ENCODE data around the gene ATRN. TPM values are rescaled to one million over a fixed set of nuclear protein-coding genes. Genes with fewer than 3 reads are reported as not detected.

Gene ATRN
- total and polyA plus RNA-seq, 2 experiments from 2014 or later, result 2.2 to 18.3 TPM

- ATAC-seq (no peak), DNase-seq (ENCODE audit: low spot score) (no peak)
- H3K36me3 ChIP-seq (ENCODE audit: insufficient read depth), result no peaks in the 10 kb centered on the region
- H3K4me2 ChIP-seq, result no peak overlapping the region
- no peaks in the 10 kb centered on the region for H3K27me3 ChIP-seq (ENCODE audit: insufficient read depth)
- H3K27ac ChIP-seq (ENCODE audit: low read depth), result no peak overlapping the region
- TF ChIP-seq CREB1 (CRISPR knock-in tag; IDR thresholded peaks at IDR 0.05; ENCODE audit: low read depth) (no peak), ZNF462 (CRISPR knock-in tag; IDR thresholded peaks at IDR 0.05) (no peak), POLR2AphosphoS5 (IDR thresholded peaks at IDR 0.05; ENCODE audit: low read depth) (no peak), REST (IDR thresholded peaks at IDR 0.05; ENCODE audit: unreplicated experiment) (no peak), STAT1 (IDR thresholded peaks at IDR 0.05; ENCODE audit: unreplicated experiment) (no peak), ZNF331 (CRISPR knock-in tag; IDR thresholded peaks at IDR 0.05; ENCODE audit: low read depth) (no peak), JUNB (IDR thresholded peaks at IDR 0.05; ENCODE audit: unreplicated experiment) (no peak), ZNF114 (CRISPR knock-in tag; IDR thresholded peaks at IDR 0.05) (no peak), EZH2 (IDR thresholded peaks at IDR 0.05; ENCODE audit: low read depth, unreplicated experiment) (no peak), EZH2phosphoT487 (IDR thresholded peaks at IDR 0.05; ENCODE audit: unreplicated experiment) (no peak), NANOG (IDR thresholded peaks at IDR 0.05; ENCODE audit: borderline replicate concordance) (no peak)
- TF ChIP-seq, protein P1, sequence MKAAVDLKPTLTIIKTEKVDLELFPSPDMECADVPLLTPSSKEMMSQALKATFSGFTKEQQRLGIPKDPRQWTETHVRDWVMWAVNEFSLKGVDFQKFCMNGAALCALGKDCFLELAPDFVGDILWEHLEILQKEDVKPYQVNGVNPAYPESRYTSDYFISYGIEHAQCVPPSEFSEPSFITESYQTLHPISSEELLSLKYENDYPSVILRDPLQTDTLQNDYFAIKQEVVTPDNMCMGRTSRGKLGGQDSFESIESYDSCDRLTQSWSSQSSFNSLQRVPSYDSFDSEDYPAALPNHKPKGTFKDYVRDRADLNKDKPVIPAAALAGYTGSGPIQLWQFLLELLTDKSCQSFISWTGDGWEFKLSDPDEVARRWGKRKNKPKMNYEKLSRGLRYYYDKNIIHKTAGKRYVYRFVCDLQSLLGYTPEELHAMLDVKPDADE (IDR thresholded peaks at IDR 0.05), result no peak
- TF ChIP-seq, protein P2, sequence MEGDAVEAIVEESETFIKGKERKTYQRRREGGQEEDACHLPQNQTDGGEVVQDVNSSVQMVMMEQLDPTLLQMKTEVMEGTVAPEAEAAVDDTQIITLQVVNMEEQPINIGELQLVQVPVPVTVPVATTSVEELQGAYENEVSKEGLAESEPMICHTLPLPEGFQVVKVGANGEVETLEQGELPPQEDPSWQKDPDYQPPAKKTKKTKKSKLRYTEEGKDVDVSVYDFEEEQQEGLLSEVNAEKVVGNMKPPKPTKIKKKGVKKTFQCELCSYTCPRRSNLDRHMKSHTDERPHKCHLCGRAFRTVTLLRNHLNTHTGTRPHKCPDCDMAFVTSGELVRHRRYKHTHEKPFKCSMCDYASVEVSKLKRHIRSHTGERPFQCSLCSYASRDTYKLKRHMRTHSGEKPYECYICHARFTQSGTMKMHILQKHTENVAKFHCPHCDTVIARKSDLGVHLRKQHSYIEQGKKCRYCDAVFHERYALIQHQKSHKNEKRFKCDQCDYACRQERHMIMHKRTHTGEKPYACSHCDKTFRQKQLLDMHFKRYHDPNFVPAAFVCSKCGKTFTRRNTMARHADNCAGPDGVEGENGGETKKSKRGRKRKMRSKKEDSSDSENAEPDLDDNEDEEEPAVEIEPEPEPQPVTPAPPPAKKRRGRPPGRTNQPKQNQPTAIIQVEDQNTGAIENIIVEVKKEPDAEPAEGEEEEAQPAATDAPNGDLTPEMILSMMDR (conservative IDR thresholded peaks at IDR 0.05; ENCODE audit: low read depth in 2 of 2), result no peak
- Mint-ChIP-seq H3K27ac (no peak overlapping the region), H3K4me3 (no peak overlapping the region), H3K36me3 (ENCODE audit: low read depth) (no peaks in the 10 kb centered on the region), H3K27me3 (ENCODE audit: insufficient read depth, low read depth, poor library complexity) (peaks cover 8% of the 10 kb centered on the region), H3K9me3 (peaks cover 3% of the 10 kb centered on the region; the same call in 1 of the 3 replicates), H3K4me1 (no peaks in the 10 kb centered on the region)
- no peak overlapping the region for H2AFZ ChIP-seq
- H3F3A ChIP-seq (replicated peaks; ENCODE audit: low read depth), result no peaks in the 10 kb centered on the region
- H3K4me3 ChIP-seq, result no peak overlapping the region
- H3K4me1 ChIP-seq (ENCODE audit: insufficient read depth), result no peaks in the 10 kb centered on the region
- H4K20me1 ChIP-seq (replicated peaks; ENCODE audit: insufficient read depth), result no peaks in the 10 kb centered on the region
- no peaks in the 10 kb centered on the region for H3K9me2 ChIP-seq (ENCODE audit: insufficient read depth)
- no peaks in the 10 kb centered on the region for H3K79me2 ChIP-seq (replicated peaks; ENCODE audit: insufficient read depth)
These were observed 227.8 kb downstream of the ATRN start for GRCh38 chr20:3698591-3699001.
